ENCODE data around the gene NRG3. TPM values are rescaled to one million over a fixed set of nuclear protein-coding genes. Genes with fewer than 3 reads are reported as not detected.

The NRG3 gene
- total and polyA plus RNA-seq, 2 of the 4 experiments (the other 2 are of a cell fraction): not detected

- no peak overlapping the region for H4K91ac ChIP-seq (ENCODE audit: insufficient read depth, low read depth, low read length)
- H3K23ac ChIP-seq (ENCODE audit: low read depth, low read length): no peak overlapping the region
- H4K5ac ChIP-seq (ENCODE audit: low read depth, low read length): no peak overlapping the region
- no peak overlapping the region for H2AK9ac ChIP-seq (replicated peaks; ENCODE audit: low read depth, low read length, poor library complexity)
- H3K9me3 ChIP-seq (ENCODE audit: control insufficient read depth, insufficient read depth, low read length): peaks cover 16% of the 10 kb centered on the region
- no peaks in the 10 kb centered on the region for H4K20me1 ChIP-seq (ENCODE audit: insufficient read depth, low read length)
- ATAC-seq (ENCODE audit: low read depth) (no peak), DNase-seq (no peak)
- no peak overlapping the region for H3K9ac ChIP-seq (ENCODE audit: low read depth, low read length)
- H2AK5ac ChIP-seq (ENCODE audit: low read depth, low read length): no peak overlapping the region
- H3K9me1 ChIP-seq (ENCODE audit: insufficient read depth, low read length): no peaks in the 10 kb centered on the region
- POLR2A ChIA-PET (ENCODE audit: unreplicated experiment): no interaction called here
- no peaks in the 10 kb centered on the region for H3K79me1 ChIP-seq (ENCODE audit: low read depth in 1 of 2, low read length in 2 of 2)
- no peak overlapping the region for H3K27ac ChIP-seq (ENCODE audit: insufficient read depth, low read length)
- H3K4me1 ChIP-seq (ENCODE audit: control insufficient read depth, insufficient read depth, low read length): no peaks in the 10 kb centered on the region
- intact Hi-C loops (cut with micrococcal nuclease) (no loop called here), dilution Hi-C loops (cut with HindIII; ENCODE audit: low sequenced_read_pairs, unreplicated experiment) (no loop called here), in situ Hi-C loops (cut with MboI; ENCODE audit: low sequenced_read_pairs) (no loop called here)
- H2BK15ac ChIP-seq (ENCODE audit: low read depth, low read length): no peak overlapping the region
- no peak overlapping the region for H3K56ac ChIP-seq (ENCODE audit: extremely low read depth, insufficient read depth, low read length)
- H2AFZ ChIP-seq (replicated peaks; ENCODE audit: low read length, poor library complexity): no peak overlapping the region
- no peaks in the 10 kb centered on the region for H3K27me3 ChIP-seq (ENCODE audit: control insufficient read depth, insufficient read depth, low read length)
- H4K8ac ChIP-seq (ENCODE audit: low read depth in 2 of 2, low read length in 2 of 2): no peak overlapping the region
- no peak overlapping the region for H2BK120ac ChIP-seq (ENCODE audit: low read depth, low read length)
- H2BK20ac ChIP-seq (ENCODE audit: low read depth, low read length): no peak overlapping the region
- no TSS peak for BruUV-seq (replicated peaks)
- no peaks in the 10 kb centered on the region for H3K36me3 ChIP-seq (ENCODE audit: control insufficient read depth, insufficient read depth, low read length)
- CTCF ChIA-PET: no interaction called here
- no peak overlapping the region for H3K18ac ChIP-seq (ENCODE audit: low read depth, low read length)
- H2BK5ac ChIP-seq (ENCODE audit: low read depth, low read length, poor library complexity, severe bottlenecking): no peak overlapping the region
- no peak overlapping the region for H3K4me3 ChIP-seq (ENCODE audit: insufficient read depth, low read depth, low read length)
- no peak overlapping the region for H3K14ac ChIP-seq (replicated peaks; ENCODE audit: low read depth, low read length)
- no peak overlapping the region for H3K4me2 ChIP-seq (ENCODE audit: low read depth, low read length)
- no peak for TF ChIP-seq CHD1 (IDR thresholded peaks at IDR 0.05; ENCODE audit: low read depth, low read length)
- no peak overlapping the region for H3K4ac ChIP-seq (ENCODE audit: low read depth, low read length)
- WGBS, 2 experiments (ENCODE audit: extremely low coverage in 2 of 2, insufficient read length in 1 of 2): no CpG with 5 or more reads among the region's 5 CpGs
Observed at GRCh38 chr10:82622479-82622878, 747.5 kb downstream of the NRG3 start.

Measured in IMR-90 (cell line).